Measurements from ENCODE around the gene CSHL1. TPM values are rescaled to one million over a fixed set of nuclear protein-coding genes. Genes with fewer than 3 reads are reported as not detected.

The CSHL1 gene
- polyA plus RNA-seq, 1 experiment, result not detected

- Histone ChIP-seq H3K9me3 (ENCODE audit: control insufficient read depth, insufficient read depth, low read length) (no peaks in the 10 kb centered on the region; the same call in 1 of the 2 replicates), H3K4me3 (ENCODE audit: low read depth, low read length) (no peak overlapping the region), H3K27me3 (ENCODE audit: control insufficient read depth, insufficient read depth, low read length) (peaks cover 22% of the 10 kb centered on the region), H3K27ac (ENCODE audit: low read depth, low read length) (no peak overlapping the region)
- DNase-seq (ENCODE audit: low read depth, low spot score), result no peak
- CTCF ChIA-PET, result interaction anchor here (1.2 to 5.2 kb wide), 2 partner anchors 12 to 94 kb away, joined by 3 to 32 read pairs; no protein-coding TSS in a partner anchor
- POLR2A ChIA-PET, result no interaction called here
- TF ChIP-seq, protein P1, sequence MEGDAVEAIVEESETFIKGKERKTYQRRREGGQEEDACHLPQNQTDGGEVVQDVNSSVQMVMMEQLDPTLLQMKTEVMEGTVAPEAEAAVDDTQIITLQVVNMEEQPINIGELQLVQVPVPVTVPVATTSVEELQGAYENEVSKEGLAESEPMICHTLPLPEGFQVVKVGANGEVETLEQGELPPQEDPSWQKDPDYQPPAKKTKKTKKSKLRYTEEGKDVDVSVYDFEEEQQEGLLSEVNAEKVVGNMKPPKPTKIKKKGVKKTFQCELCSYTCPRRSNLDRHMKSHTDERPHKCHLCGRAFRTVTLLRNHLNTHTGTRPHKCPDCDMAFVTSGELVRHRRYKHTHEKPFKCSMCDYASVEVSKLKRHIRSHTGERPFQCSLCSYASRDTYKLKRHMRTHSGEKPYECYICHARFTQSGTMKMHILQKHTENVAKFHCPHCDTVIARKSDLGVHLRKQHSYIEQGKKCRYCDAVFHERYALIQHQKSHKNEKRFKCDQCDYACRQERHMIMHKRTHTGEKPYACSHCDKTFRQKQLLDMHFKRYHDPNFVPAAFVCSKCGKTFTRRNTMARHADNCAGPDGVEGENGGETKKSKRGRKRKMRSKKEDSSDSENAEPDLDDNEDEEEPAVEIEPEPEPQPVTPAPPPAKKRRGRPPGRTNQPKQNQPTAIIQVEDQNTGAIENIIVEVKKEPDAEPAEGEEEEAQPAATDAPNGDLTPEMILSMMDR (IDR thresholded peaks at IDR 0.05; ENCODE audit: low read depth, low read length), result no peak
Observed at GRCh38 chr17:63934183-63935112, 23.4 kb upstream of the CSHL1 start.

- H3K4me3 ChIP-seq (ENCODE audit: low read depth, low read length), result no peak overlapping the region
- ChIA-PET POLR2A (no interaction called here), CTCF (interaction anchor here (1.2 to 5.2 kb wide), 3 partner anchors 13 to 95 kb away, joined by 3 to 32 read pairs (median 14); partner anchors contain the start of gene GH1)
- no peaks in the 10 kb centered on the region; the same call in 1 of the 2 replicates for H3K9me3 ChIP-seq (ENCODE audit: control insufficient read depth, insufficient read depth, low read length)
- no peak for DNase-seq (ENCODE audit: low read depth, low spot score)
- TF ChIP-seq, protein P1 (IDR thresholded peaks at IDR 0.05; ENCODE audit: low read depth, low read length), result no peak
- peaks cover 22% of the 10 kb centered on the region for H3K27me3 ChIP-seq (ENCODE audit: control insufficient read depth, insufficient read depth, low read length)
- no peak overlapping the region for H3K27ac ChIP-seq (ENCODE audit: low read depth, low read length)
Observed at GRCh38 chr17:63933598-63933997, 22.5 kb upstream of the CSHL1 start.

- no peak overlapping the region for H3K4me3 ChIP-seq (ENCODE audit: low read depth, low read length)
- ChIA-PET POLR2A (no interaction called here), CTCF (interaction anchor here (2.8 to 5.2 kb wide), 2 partner anchors 13 to 14 kb away, joined by 14 to 32 read pairs; partner anchors contain the start of gene GH1)
- peaks cover 24% of the 10 kb centered on the region for H3K27me3 ChIP-seq (ENCODE audit: control insufficient read depth, insufficient read depth, low read length)
- H3K9me3 ChIP-seq (ENCODE audit: control insufficient read depth, insufficient read depth, low read length), result no peaks in the 10 kb centered on the region
- DNase-seq (ENCODE audit: low read depth, low spot score), result no peak
- no peak overlapping the region for H3K27ac ChIP-seq (ENCODE audit: low read depth, low read length)
- TF ChIP-seq, protein P1 (IDR thresholded peaks at IDR 0.05; ENCODE audit: low read depth, low read length), result no peak
Observed at GRCh38 chr17:63932721-63933120, 21.7 kb upstream of the CSHL1 start.

- POLR2A ChIA-PET, result no interaction called here
Observed at GRCh38 chr17:63931981-63932561, 21.0 kb upstream of the CSHL1 start, which contains the start of gene CD79B. Gene CD79B (minus strand): TSS chr17:63932331. CDS start chr17:63932261, 70 bp downstream.

More at GRCh38 chr17:63931981-63932561, 21.0 kb upstream of the CSHL1 start, which contains the start of gene CD79B:
- DNase-seq (ENCODE audit: low read depth, low spot score), result no peak
- CTCF ChIA-PET, result interaction anchor here (2.8 kb wide), 1 partner anchor 13 kb away, joined by 14 read pairs; the partner anchor contains the start of gene GH1
- no peak within 1 kb of the TSS for H3K4me3 ChIP-seq (ENCODE audit: low read depth, low read length)
- TF ChIP-seq, protein P1 (IDR thresholded peaks at IDR 0.05; ENCODE audit: low read depth, low read length), result no peak
- H3K27ac ChIP-seq (ENCODE audit: low read depth, low read length), result no peak within 1 kb of the TSS
- peaks cover 24% of the 10 kb centered on the region for H3K27me3 ChIP-seq (ENCODE audit: control insufficient read depth, insufficient read depth, low read length)
- no peaks in the 10 kb centered on the region for H3K9me3 ChIP-seq (ENCODE audit: control insufficient read depth, insufficient read depth, low read length)
